SK-N-SH (cell line): ENCODE measurements around the gene TMEM87B. TPM values are rescaled to one million over a fixed set of nuclear protein-coding genes. Genes with fewer than 3 reads are reported as not detected.

Source experiments
- CTCF ChIA-PET: fragments of 300-600, 350-600 bp; formaldehyde crosslinking; extraction: SDS; loops from one replicate; lab custom pipeline; 2021; lab: Yijun Ruan, JAX
- POLR2A ChIA-PET: fragments of 350-600 bp; sonication (Branson Sonifier 250); formaldehyde crosslinking; extraction: SDS; loops from one replicate; lab custom pipeline; 2020; ENCODE audit warnings: antibody characterized with exemption, inconsistent platforms; lab: Yijun Ruan, JAX
- DNase-seq: peaks from one replicate; pipeline ENCODE4 v3.0.0; 2012
- H2AFZ ChIP-seq: fragments of 200-600 bp; sonication (generic); 2 replicates; pipeline ENCODE4 v1.8.1; 2016; ENCODE audit warnings: antibody characterized with exemption, mild to moderate bottlenecking, low read depth
- H3F3A ChIP-seq: fragments of 200-600 bp; sonication (generic); replicated peaks from 2 replicates; pipeline ENCODE3; 2016; ENCODE audit warnings: antibody characterized with exemption, mild to moderate bottlenecking; ENCODE audit not compliant: insufficient read depth
- H3K27ac ChIP-seq, 2 experiments: fragments of 200-500 bp in 1 of 2; fragments of 200-600 bp in 1 of 2; sonication (Bioruptor generic) in 1 of 2; sonication (generic), shearing (Covaris generic) in 1 of 2; 2 replicates each; pipeline versions ENCODE4 v1.5.1 to v1.6.1; 2014 to 2016; ENCODE audit warnings: low read depth in 2 of 2, inconsistent platforms in 1 of 2, low read length in 1 of 2, mild to moderate bottlenecking in 1 of 2, mixed read lengths in 1 of 2
- H3K27me3 ChIP-seq: fragments of 200-600 bp; sonication (generic), shearing (Covaris generic); 2 replicates; pipeline ENCODE4 v1.6.1; 2016; ENCODE audit warnings: mixed run types; ENCODE audit not compliant: insufficient read depth
- H3K36me3 ChIP-seq, 2 experiments: fragments of 200-500 bp in 1 of 2; fragments of 200-600 bp in 1 of 2; sonication (Bioruptor generic) in 1 of 2; sonication (generic) in 1 of 2; replicated peaks in 1 of 2; 2 replicates each; pipeline versions ENCODE3 to v1.5.1; 2014 to 2016; ENCODE audit warnings: low read length in 1 of 2, mild to moderate bottlenecking in 1 of 2; ENCODE audit not compliant: insufficient read depth in 2 of 2, control insufficient read depth in 1 of 2
- H3K4me1 ChIP-seq, 2 experiments: fragments of 200-500 bp in 1 of 2; fragments of 200-600 bp in 1 of 2; sonication (Bioruptor generic) in 1 of 2; sonication (generic), shearing (Covaris generic) in 1 of 2; 2 replicates each; pipeline versions ENCODE4 v1.5.1 to v1.6.1; 2014 to 2016; ENCODE audit warnings: low read depth in 1 of 2, low read length in 1 of 2, mixed run types in 1 of 2; ENCODE audit not compliant: insufficient read depth in 2 of 2, control insufficient read depth in 1 of 2
- H3K4me2 ChIP-seq: fragments of 200-600 bp; sonication (generic), shearing (Covaris generic); 2 replicates; pipeline ENCODE4 v1.6.1; 2017; ENCODE audit warnings: mixed run types
- H3K4me3 ChIP-seq, 2 experiments: fragments of 200-500 bp in 1 of 2; fragments of 200-600 bp in 1 of 2; sonication (Bioruptor generic) in 1 of 2; sonication (generic), shearing (Covaris generic) in 1 of 2; 2 replicates each; pipeline versions ENCODE4 v1.5.1 to v1.8.1; 2014 to 2016; ENCODE audit warnings: low read depth in 2 of 2, inconsistent platforms in 1 of 2, low read length in 1 of 2, mild to moderate bottlenecking in 1 of 2, mixed read lengths in 1 of 2, moderate library complexity in 1 of 2
- H3K79me2 ChIP-seq: fragments of 200-600 bp; sonication (generic); 2 replicates; pipeline ENCODE4 v1.8.1; 2017; ENCODE audit warnings: mild to moderate bottlenecking; ENCODE audit not compliant: insufficient read depth
- H3K9ac ChIP-seq: fragments of 200-600 bp; sonication (generic); 2 replicates; pipeline ENCODE4 v1.6.1; 2017; ENCODE audit warnings: mixed run types
- H3K9me2 ChIP-seq: fragments of 200-600 bp; sonication (generic); 2 replicates; pipeline ENCODE4 v1.6.1; 2017; ENCODE audit warnings: mixed run types
- H3K9me3 ChIP-seq: fragments of 200-600 bp; sonication (generic); 2 replicates; pipeline ENCODE4 v1.6.1; 2017; ENCODE audit warnings: mixed run types, mild to moderate bottlenecking, moderate library complexity
- H4K20me1 ChIP-seq: fragments of 200-600 bp; sonication (generic); 2 replicates; pipeline ENCODE4 v1.6.1; 2017; ENCODE audit warnings: mild to moderate bottlenecking, mixed run types; ENCODE audit not compliant: insufficient read depth
- CHD2 ChIP-seq: fragments of 150-350 bp; IDR thresholded peaks from 2 replicates; pipeline ENCODE4 v1.6.1; 2018; ENCODE audit warnings: low read length; ENCODE audit not compliant: partially characterized antibody
- ELF1 ChIP-seq: IDR thresholded peaks from 2 replicates; pipeline ENCODE4 v1.4.0; 2012
- EP300 ChIP-seq, 2 experiments: IDR thresholded peaks; 2 replicates each; pipeline versions ENCODE4 v1.4.0 to v1.6.1; 2012; ENCODE audit warnings: borderline replicate concordance in 1 of 2, low read depth in 1 of 2, low read length in 1 of 2
- FOXM1 ChIP-seq: IDR thresholded peaks from 2 replicates; pipeline ENCODE4 v1.4.0; 2012; ENCODE audit warnings: low read depth, mild to moderate bottlenecking
- GABPA ChIP-seq: IDR thresholded peaks from 2 replicates; pipeline ENCODE4 v1.4.0; 2012; ENCODE audit warnings: low read depth, mild to moderate bottlenecking
- MEF2A ChIP-seq: IDR thresholded peaks from 2 replicates; pipeline ENCODE4 v1.4.0; 2012; ENCODE audit warnings: low read depth, borderline replicate concordance
- MXI1 ChIP-seq: IDR thresholded peaks from 2 replicates; pipeline ENCODE4 v1.6.1; 2012; ENCODE audit warnings: mild to moderate bottlenecking, low read depth, low read length, improper control_type of control experiment
- NFIC ChIP-seq: IDR thresholded peaks from 2 replicates; pipeline ENCODE4 v1.4.0; 2012; ENCODE audit warnings: borderline replicate concordance
- NRF1 ChIP-seq: IDR thresholded peaks from 2 replicates; pipeline ENCODE4 v1.6.1; 2012; ENCODE audit warnings: low read depth, mild to moderate bottlenecking, low read length
- RAD21 ChIP-seq: IDR thresholded peaks from 2 replicates; pipeline ENCODE4 v1.6.1; 2012; ENCODE audit warnings: mild to moderate bottlenecking, low read length
- RCOR1 ChIP-seq: fragments of 150-350 bp; IDR thresholded peaks from 2 replicates; pipeline ENCODE4 v1.6.1; 2017; ENCODE audit warnings: antibody characterized with exemption, low read length
- RFX5 ChIP-seq: IDR thresholded peaks from 2 replicates; pipeline ENCODE4 v1.6.1; 2012; ENCODE audit warnings: mild to moderate bottlenecking, improper control_type of control experiment, low read length
- SIN3A ChIP-seq: IDR thresholded peaks from 2 replicates; pipeline ENCODE4 v1.6.1; 2012; ENCODE audit warnings: low read depth, mild to moderate bottlenecking, low read length, moderate library complexity, borderline replicate concordance
- TAF1 ChIP-seq: IDR thresholded peaks from 2 replicates; pipeline ENCODE4 v1.6.1; 2012; ENCODE audit warnings: low read depth, mild to moderate bottlenecking, low read length, moderate library complexity, borderline replicate concordance
- TEAD4 ChIP-seq: IDR thresholded peaks from 2 replicates; pipeline ENCODE4 v1.4.0; 2012; ENCODE audit warnings: mild to moderate bottlenecking, borderline replicate concordance; ENCODE audit not compliant: insufficient read depth
- YY1 ChIP-seq: IDR thresholded peaks from 2 replicates; pipeline ENCODE4 v1.4.0; 2012; ENCODE audit warnings: low read depth, mild to moderate bottlenecking
- WGBS: methylation state at CpG from one replicate; pipeline ENCODE4 v1.1.6; 2017; ENCODE audit warnings: low lambda C conversion rate; 5-methylcytosine and 5-hydroxymethylcytosine counted together
- polyA plus RNA-seq, 3 experiments: library from polyadenylated mRNA; depleted of rRNA; stranded (reverse); fragments of >200 nt; gene quantifications; 2 replicates each; pipeline ENCODE4 v1.2.3, GENCODE V29; 2012
- TF ChIP-seq, protein P1 (sequence below): fragments of 200-600 bp; sonication (generic); IDR thresholded peaks from 2 replicates; pipeline ENCODE4 v1.6.1; 2017; ENCODE audit warnings: antibody characterized with exemption, mild to moderate bottlenecking, moderate library complexity
- TF ChIP-seq, protein P2 (sequence below): IDR thresholded peaks from 2 replicates; pipeline ENCODE4 v1.4.0; 2012; ENCODE audit warnings: low read depth, borderline replicate concordance
- TF ChIP-seq, protein P3 (sequence below): IDR thresholded peaks from 2 replicates; pipeline ENCODE4 v1.4.0; 2012; ENCODE audit warnings: low read depth, borderline replicate concordance
- TF ChIP-seq, protein P4 (sequence below): fragments of 150-350 bp; IDR thresholded peaks from 2 replicates; pipeline ENCODE4 v1.6.1; 2017; ENCODE audit warnings: antibody characterized with exemption, low read length, low read depth, borderline replicate concordance

Gene TMEM87B
- polyA plus RNA-seq, 1 of the 3 experiments (the other 2 are of a cell fraction), result 7.9 TPM

DNA sequence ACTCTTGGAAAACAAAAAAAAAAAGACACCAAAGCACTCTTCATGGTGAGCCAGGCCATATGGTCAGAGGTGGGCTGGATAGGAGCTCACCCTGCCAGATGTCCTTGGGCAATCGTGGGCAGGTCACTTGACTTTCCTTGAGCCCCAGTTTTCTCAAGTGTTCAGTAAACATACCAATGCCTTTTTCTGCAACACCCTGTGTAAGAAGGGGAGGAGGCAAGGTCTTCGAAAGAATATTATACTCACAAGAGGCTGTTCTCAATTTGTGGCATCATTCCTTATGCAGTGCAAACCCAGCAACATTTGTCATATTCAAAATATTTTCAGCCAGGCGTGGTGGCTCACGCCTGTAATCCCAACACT, 22.9 kb upstream of the TMEM87B start:
- H4K20me1 ChIP-seq, result no peaks in the 10 kb centered on the region; the same call in 1 of the 2 replicates
- H3K9me2 ChIP-seq, result no peaks in the 10 kb centered on the region
- no peak overlapping the region; the same call in 1 of the 2 replicates for H3K4me2 ChIP-seq
- WGBS, result 72% methylated on average over 4 of the region's 4 CpGs
- no peaks in the 10 kb centered on the region for H3K79me2 ChIP-seq
- ChIA-PET CTCF (interaction anchor here (0.7 to 1.6 kb wide), 2 partner anchors 17 to 135 kb away, joined by 3 read pairs; no protein-coding TSS in a partner anchor), POLR2A (no interaction called here)
- peaks cover 32% of the 10 kb centered on the region for H3F3A ChIP-seq
- H3K4me3 ChIP-seq, result no peak overlapping the region
- TF ChIP-seq ELF1 (no peak), GABPA (no peak), TEAD4 (no peak), MEF2A (no peak), RAD21 (no peak), CHD2 (no peak), YY1 (no peak), RFX5 (no peak), RCOR1 (no peak), TAF1 (no peak), EP300 (IDR thresholded peaks at IDR 0.05; ENCODE audit: borderline replicate concordance in 1 of 2, low read depth in 1 of 2, low read length in 1 of 2) (no peak), MXI1 (no peak), NFIC (no peak), FOXM1 (no peak), SIN3A (no peak), NRF1 (no peak)
- TF ChIP-seq, protein P1, sequence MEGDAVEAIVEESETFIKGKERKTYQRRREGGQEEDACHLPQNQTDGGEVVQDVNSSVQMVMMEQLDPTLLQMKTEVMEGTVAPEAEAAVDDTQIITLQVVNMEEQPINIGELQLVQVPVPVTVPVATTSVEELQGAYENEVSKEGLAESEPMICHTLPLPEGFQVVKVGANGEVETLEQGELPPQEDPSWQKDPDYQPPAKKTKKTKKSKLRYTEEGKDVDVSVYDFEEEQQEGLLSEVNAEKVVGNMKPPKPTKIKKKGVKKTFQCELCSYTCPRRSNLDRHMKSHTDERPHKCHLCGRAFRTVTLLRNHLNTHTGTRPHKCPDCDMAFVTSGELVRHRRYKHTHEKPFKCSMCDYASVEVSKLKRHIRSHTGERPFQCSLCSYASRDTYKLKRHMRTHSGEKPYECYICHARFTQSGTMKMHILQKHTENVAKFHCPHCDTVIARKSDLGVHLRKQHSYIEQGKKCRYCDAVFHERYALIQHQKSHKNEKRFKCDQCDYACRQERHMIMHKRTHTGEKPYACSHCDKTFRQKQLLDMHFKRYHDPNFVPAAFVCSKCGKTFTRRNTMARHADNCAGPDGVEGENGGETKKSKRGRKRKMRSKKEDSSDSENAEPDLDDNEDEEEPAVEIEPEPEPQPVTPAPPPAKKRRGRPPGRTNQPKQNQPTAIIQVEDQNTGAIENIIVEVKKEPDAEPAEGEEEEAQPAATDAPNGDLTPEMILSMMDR, result no peak
- TF ChIP-seq, protein P2, sequence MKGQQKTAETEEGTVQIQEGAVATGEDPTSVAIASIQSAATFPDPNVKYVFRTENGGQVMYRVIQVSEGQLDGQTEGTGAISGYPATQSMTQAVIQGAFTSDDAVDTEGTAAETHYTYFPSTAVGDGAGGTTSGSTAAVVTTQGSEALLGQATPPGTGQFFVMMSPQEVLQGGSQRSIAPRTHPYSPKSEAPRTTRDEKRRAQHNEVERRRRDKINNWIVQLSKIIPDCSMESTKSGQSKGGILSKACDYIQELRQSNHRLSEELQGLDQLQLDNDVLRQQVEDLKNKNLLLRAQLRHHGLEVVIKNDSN, result no peak
- TF ChIP-seq, protein P3, sequence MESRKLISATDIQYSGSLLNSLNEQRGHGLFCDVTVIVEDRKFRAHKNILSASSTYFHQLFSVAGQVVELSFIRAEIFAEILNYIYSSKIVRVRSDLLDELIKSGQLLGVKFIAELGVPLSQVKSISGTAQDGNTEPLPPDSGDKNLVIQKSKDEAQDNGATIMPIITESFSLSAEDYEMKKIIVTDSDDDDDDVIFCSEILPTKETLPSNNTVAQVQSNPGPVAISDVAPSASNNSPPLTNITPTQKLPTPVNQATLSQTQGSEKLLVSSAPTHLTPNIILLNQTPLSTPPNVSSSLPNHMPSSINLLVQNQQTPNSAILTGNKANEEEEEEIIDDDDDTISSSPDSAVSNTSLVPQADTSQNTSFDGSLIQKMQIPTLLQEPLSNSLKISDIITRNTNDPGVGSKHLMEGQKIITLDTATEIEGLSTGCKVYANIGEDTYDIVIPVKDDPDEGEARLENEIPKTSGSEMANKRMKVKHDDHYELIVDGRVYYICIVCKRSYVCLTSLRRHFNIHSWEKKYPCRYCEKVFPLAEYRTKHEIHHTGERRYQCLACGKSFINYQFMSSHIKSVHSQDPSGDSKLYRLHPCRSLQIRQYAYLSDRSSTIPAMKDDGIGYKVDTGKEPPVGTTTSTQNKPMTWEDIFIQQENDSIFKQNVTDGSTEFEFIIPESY, result no peak
- TF ChIP-seq, protein P4, sequence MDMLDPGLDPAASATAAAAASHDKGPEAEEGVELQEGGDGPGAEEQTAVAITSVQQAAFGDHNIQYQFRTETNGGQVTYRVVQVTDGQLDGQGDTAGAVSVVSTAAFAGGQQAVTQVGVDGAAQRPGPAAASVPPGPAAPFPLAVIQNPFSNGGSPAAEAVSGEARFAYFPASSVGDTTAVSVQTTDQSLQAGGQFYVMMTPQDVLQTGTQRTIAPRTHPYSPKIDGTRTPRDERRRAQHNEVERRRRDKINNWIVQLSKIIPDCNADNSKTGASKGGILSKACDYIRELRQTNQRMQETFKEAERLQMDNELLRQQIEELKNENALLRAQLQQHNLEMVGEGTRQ, result no peak
- DNase-seq, result no peak
- H3K27me3 ChIP-seq, result no peaks in the 10 kb centered on the region
- no peak overlapping the region for H2AFZ ChIP-seq
- H3K4me1 ChIP-seq, result peaks cover 10 to 11% of the 10 kb centered on the region in 2 experiments; a peak in 3 of 4 replicates
- H3K27ac ChIP-seq, result no peak overlapping the region; a peak in 1 of 4 replicates
- no peak overlapping the region for H3K9ac ChIP-seq
- H3K9me3 ChIP-seq, result no peaks in the 10 kb centered on the region
- no peaks in the 10 kb centered on the region for H3K36me3 ChIP-seq
